Occipital lobe (tissue), 2 donors: Measurements from ENCODE around the gene B4GALNT3. TPM values are rescaled to one million over a fixed set of nuclear protein-coding genes. Genes with fewer than 3 reads are reported as not detected.
A peak's percentile ranks its signal among the peaks of the same experiment; 100 is the strongest.

ENCODE experiments used
- DNase-seq: peaks from one replicate; lab custom pipeline; 2025; lab: John Stamatoyannopoulos, UW
- total RNA-seq: library from RNA; depleted of rRNA; stranded (reverse); fragments of >200 nt; gene quantifications from one replicate; pipeline ENCODE4 v1.2.3, GENCODE V29; 2014

The B4GALNT3 gene
- total RNA-seq, 1 donor from 2014 or later: 2.2 TPM

DNA sequence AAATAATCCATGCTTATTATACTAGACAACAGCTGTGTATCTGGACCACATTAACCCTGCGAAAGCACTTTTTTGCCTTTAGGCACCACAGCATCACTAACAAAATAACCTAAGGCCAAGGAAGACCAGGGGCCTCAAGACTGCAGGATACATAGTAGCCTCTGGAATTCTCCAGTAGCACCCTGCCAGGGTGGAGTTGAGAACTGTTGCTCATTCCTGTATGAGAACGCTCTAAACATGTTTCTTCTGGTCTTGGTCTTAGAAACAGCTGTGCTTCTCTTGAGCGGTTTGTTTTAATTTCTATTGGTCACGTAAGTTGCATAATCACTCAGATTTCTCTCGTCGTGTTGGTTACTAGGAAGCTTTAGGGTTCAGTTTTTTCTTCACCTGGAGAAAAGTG, 7.9 kb downstream of the B4GALNT3 start:
- DNase-seq: no peak

DNA sequence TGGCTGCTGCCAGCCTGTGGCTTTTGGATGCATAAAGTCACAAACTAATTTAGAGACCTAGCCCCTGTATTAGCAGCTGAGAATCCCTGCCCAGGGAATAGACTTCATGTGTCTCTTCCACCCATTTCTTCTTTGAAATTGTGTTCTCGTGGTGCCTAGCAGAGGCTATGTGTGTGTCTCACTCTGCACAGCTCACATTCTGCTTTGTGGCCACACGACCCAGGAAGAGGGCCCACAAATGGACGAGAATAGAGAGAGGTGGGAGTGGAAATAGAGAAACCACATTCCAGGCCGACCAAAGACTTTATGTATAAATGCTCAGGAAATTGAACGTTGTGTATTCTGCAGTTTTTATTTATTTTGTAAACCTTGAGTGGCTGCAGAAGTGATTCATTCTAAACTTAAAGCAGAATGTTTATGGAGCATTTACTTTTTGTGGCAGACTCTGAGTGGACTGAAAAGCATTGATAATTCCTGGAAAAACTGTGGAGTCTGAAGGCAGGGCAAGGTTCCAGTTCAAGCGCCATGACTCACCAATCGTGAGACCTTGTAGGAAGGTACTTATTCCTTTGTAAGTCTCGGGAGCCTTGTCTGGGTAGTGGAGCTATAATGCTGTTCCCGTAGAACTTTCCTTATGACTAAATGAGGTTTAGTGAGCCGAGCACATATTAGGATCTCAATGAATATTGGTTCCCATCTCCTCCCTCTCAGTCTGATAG, 9.1 kb downstream of the B4GALNT3 start:
- no peak for DNase-seq

DNA sequence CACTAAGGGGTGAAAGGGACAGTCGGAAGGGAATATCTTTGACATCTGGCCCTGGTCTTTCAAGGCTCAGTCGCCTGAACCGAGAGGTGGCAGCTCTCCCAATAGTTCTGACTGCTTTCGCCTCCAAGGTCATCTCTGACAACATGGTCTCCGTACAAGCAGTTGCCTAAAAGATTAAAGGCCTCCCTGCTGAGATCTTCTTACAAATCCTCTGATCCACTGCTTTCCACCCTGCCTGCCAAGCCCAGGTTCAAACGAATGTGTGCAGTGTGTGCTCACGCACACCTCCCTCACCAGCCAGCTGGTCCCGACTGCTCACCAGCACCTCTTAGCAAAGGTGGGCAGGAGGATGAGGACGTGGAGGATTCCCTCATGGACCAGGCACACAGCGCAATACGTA, 10.4 kb downstream of the B4GALNT3 start:
- no peak for DNase-seq

DNA sequence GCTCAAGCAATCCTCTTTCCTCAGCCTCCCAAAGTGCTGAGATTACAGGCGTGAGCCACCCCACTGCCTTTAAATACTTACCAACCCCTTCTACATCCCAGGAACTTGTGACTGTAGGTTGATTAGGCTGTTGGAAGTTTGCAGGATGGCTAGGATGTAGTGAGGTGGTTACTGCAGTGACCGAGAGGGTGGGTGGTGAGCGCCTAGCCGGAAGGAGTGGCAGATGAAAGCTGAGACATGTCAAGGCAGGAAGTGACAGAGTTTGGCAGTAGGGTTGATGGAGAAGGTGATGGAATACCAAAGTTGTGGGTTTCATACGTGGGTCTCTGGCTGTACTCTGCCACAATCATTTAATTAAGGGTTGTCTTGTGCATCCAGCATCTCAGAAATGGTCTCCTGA, 13.5 kb downstream of the B4GALNT3 start:
- DNase-seq: no peak

DNA sequence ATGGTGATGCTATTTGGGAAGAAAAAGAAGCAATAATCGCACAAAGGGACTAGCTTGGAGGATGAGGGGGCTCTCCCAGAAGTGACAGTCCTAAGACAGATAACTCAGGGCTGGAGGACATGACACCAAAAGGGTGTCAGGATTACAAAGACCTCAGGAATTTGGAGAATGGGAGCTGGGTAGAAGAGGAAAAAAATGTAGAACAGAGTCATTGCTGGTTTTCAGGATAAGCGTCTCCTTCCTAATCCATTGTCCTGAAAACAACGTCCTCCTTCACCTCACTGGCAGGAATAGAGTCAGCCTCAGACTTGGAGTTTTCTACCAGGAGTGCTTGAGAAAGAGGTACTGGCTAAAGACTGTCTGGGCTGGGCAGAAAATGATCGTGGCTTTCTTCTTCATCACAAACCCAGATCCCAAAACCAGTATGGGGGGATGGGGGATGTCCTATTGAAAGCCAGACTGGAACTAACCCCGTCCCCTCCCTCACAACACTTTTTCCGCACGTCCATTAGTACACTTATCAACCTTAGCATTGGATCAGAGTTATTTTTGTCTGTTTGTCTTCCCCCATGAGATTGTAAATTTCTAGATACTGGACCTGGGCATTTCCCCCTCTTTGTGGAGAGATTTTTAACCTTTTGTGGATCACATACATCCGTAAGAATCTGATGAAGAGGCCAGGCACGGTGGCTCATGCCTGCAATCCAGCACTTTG, 14.3 kb downstream of the B4GALNT3 start:
- DNase-seq: no peak

DNA sequence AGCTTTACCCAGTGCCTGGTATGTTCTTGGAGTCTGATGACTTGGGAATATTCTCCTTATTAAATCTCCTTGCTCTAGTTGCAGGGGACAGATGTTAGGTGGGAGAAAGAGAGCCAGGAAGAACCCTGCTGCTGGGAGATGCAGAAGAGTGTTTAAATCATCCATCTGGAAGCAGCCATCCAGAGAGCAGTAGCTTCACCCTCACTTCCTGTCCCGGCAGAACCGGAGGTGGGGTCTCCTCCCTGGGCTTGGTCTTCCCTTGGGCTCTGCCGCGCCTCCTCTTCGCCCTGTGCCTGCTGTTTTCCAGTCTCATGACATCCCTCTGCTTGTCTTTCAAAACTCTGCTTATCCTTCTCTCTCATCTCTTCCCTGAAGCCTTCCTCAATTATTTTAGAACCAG, 15.5 kb downstream of the B4GALNT3 start:
- no peak for DNase-seq

DNA sequence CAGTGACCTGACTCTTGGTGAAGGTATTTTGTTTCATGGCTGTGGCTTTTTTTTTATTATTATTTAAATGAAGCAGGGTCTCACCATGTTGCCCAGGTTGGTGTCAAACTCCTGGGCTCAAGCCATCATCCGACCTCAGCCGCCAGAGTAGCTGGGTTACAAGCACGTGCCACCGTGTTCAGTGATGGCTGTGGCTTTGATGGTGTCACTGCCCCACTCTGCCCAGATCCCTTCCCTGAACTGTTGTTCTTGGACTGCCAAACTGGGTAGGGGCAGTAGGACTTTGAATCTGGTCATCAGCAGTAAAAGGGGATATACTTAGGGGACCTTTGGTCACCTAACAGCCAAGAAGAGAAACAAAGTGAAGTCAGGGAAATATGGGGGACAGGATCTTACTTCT, 19.4 kb downstream of the B4GALNT3 start:
- no peak for DNase-seq

DNA sequence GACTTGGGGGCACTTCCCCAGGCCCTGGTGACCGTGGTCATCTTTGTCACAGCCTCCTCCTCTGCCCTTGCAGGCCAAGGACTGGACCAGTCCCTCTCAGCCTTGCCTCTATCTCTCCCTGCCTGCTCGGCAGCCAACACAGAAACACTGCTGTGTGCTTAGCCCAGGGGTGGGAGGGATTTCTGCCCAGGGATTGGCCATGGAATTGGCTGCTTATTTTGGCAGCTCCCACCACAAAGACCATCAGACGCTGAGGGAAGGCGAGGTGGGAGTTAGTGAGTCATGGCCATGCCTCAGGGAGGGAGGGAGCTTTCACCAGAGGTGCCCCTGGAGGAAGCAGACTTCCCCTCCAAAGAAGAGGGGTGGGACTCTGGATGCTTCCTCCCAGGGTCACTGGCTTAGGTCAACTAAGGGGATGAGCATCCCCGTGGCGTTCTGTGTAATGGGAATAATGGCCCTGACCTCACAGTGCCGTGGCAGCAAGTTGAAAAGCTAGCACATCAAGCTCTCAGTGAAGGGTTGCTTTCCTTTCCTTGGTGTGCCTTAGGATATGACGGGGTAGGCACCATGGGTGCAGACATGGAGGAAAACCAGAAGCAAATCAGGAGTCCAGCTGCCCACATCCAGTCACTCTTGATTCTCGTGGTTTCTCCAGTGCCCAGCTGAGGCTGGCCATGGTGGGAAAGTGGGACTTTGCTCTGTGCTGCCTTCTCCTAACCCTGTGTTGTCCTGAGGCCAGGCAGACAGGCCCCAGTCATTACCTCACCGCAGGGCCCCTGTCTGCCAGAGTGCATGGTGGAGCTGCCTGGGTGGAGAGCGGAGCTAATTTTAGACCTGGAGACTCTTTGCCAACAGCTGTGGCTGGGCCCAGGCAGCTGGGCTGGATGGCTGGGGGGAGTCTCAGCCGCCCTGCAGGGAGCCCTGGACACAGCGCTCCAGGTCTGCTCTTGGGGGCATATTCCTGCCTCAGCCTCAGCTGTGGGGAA, 21.4 kb downstream of the B4GALNT3 start:
- DNase-seq: peak; percentile 42

DNA sequence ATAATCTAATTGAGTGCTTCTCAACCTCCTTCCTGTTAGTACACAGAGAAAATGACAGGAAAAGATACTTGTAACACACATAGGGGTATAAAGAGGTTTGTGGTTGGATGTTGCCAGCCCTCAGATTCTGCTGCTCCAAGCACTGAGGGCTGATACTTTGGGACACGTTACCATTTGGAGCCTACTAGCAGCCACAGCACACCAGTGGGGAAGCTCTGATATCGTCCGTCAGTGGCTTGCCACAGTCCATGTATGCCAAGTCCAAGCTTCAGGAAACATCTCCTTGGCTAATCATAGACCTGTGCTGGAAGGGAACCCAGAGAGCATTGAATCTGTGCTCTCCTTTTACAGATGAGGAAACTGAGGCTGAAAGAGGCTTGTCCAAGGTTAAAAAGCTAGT, 22.3 kb downstream of the B4GALNT3 start:
- no peak for DNase-seq

DNA sequence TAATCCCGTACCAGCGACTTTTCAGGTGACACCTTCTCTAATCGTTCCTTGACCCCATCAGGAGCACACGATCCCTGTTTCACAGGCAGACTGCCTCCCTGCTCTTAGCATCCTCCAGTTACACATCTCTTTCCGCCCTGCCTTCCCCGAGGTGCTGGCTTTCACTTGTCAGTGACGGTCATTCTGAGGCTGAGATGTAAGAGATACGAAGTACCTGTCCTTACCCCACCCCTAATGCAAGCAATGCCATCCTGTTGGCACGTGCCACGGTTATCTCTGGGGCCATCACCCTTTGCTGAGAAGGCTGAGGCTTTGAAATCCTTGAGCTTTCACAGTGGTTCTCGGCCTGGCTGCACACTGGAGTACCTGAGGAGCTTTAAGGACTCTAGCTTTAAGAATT, 24.4 kb downstream of the B4GALNT3 start:
- DNase-seq: no peak

DNA sequence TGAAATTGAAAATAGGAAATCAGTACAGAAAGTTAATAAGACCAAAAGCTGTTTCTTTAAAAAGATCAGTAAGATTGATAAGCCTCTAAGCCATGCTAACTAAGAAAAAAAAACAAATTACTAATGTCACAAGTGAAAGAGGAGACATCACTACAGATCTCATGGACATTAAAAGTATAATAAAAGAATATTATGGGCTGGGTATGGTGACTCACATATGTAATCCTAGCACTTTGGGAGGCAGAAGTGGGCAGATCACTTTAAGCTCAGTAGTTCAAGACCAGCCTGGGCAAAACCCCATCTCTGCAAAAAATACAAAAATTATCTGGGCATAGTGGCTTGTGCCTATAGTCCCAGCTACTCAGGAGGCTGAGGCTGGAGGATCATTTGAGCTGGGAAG, 30.5 kb downstream of the B4GALNT3 start:
- DNase-seq: no peak

DNA sequence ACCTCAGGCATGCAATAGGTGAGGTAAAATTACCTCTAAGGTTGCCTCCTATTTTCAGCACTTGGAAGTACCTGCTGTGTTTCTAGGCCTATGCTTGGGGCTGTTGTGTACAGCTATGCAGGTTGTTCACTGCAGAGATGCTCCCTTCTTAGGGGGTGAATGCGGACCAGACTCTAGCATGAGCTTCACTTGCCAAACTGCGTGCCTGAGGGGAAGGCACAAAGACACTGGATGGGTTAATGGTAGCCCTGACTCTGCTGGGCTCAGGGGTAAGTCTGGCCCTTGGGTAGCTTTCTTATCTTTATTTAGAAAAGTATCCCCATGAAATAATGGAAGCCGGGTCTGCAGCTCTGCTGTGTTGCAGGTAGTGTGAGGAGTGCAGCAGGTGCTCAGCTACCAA, 35.7 kb downstream of the B4GALNT3 start:
- DNase-seq: no peak

DNA sequence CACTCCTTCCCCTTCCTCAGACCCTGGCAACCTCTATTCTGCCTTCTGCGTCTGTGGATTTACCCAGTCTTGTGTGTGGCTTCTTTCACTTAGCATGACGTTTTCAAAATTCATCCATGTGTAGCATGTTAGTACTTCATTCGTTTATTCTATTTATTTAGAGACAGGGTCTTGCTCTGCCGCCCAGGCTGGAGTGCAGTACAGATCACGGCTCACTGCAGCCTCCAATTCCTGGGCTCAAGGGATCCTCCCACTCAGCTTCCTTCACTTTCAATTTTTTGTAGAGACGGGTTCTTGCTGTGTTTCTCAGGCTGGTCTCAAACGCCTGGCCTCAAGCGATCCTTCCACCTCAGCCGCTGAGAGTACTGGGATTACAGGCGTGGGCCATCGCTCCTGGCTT, 37.0 kb downstream of the B4GALNT3 start:
- DNase-seq: no peak

DNA sequence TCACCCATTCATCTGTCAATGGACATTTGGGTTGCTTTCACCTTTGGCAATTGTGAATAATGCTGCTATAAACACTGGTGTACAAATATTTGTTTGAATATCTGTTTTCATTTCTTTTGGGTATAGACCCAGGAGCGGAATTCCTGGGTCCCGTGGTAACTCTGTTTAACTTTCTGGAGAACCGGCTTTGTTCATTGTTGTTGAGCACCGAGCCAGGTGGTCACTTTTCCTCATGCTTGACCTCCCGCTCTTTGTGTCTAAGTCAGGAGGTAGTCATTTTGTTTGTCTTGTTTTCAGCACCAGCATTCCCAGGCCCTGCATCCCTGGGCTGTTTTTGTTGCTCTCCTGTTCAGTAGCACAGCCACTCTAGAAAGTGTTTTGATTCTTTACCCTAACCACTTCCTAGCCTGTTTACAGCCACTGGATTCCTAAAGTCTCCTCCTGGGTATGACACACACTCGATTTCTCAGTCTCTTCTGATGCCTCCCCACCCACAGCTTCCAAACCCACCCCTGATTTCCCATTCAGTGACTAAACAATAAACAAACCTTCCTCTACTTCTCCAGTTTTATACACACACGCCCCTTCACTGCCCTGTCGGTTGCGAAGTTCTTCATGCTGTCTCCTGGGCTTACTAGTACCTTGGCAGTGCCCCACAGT, 37.9 kb downstream of the B4GALNT3 start:
- DNase-seq: no peak

DNA sequence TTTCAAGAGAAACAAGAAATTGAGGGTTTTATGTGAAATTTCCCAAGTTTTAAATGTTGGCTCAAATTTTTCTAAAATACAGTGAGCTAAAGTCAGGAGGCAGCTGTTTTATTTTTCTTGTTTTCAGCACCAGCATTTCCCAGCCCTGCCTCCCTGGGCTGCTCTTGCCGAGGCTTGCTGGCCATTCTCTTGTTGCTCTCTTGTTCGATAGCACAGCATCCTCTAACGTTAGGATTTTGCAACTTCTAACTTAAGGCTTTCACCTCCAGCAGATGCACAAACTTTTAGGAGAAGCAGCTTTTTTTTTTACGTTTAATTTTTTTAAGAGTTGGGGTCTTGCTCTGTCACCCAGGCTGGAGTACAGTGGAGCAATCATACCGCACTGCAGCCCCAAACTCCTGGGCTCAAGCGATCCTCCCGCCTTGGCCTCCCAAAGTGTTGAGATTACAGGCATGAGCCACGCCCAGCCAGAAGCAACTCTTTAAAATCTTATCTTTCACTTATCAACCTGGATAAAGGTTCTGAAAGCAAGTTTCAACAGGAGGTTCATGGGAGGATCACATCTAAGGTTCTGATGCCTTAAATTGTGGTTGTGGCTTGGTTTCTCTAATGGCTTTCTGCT, 40.2 kb downstream of the B4GALNT3 start:
- DNase-seq: no peak

DNA sequence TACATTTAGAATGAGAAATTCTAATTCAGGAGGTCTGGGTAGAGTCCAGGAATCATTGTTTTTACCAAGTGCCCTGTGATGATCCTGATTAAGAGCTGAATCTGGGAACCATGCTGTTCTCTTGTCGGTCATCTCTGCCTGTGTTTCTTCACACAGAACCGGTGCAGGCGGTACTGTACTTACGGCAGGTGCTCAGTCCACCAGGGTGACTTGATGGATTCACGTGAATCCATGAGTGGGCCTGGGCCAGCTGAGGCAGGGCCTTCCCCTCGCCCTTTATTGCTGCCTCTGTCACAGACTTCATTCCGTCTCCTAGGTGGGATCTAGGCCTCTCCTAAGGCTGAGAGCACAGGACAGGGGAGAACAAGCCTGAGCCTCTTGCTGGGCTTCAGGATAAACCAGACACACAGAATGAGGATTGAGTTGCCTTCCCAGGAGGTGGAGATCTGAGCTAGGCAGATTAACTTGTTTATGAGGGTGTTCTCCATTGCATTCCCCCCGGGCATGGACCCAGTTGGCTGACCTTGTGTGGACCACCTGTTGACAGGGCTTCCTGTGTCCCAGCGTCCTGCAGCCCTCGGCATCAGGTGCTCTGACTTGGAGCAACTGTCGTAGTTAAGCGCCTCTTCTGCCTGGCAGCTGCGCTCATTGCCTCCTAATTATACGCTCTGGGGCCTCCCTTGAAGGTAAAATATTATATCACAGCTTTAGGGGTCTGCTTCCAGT, 42.1 kb downstream of the B4GALNT3 start:
- no peak for DNase-seq

DNA sequence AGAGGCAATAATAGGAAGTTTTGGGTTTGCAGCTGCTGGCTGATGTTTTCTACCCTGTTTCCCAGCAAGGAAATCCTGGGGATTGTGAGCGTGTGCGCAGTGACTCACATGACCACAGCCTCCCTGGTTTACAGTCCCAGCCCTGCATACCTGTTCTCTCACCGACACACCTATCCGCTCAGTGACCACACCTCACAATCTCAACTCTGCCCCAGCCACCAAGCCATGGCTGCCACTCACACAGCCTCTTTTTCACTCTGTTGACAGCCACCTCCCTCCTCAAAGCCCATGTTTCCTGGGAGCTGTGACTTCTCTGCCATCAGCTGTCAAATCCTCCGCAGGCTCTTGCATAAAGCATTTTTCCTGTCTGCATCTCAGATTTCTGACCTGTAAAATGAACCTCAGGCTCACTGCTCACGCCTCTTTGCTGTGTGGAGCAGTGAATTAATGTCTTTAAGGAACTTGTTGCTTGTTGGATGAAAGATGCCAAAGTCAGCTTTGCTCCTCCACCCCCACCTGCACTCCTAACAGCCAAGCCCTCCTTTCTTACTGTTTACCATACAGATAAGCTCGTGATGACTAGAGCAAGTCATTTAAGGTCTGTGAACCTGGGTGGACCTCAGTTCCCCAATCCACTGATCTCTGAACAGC, 43.5 kb downstream of the B4GALNT3 start:
- no peak for DNase-seq

DNA sequence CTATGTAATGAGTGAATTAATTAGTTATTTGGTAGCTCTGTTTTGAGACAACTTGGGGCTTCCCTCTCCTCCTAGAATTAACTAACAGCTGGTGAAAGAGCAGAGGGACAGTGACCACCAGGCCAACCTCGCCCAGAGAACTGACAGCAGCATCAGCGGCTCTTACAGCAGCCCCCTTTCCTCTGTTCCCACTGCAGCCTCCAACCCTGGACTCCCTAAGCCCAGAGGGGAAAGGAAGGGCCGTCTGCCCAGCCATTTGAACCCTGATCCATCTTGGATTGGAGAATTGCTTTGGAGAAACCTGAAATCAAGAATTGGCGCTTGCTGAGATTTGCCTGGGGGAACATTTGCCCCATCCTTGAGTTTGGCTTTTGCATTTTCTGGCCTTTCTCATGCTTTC, 45.5 kb downstream of the B4GALNT3 start:
- DNase-seq: no peak

DNA sequence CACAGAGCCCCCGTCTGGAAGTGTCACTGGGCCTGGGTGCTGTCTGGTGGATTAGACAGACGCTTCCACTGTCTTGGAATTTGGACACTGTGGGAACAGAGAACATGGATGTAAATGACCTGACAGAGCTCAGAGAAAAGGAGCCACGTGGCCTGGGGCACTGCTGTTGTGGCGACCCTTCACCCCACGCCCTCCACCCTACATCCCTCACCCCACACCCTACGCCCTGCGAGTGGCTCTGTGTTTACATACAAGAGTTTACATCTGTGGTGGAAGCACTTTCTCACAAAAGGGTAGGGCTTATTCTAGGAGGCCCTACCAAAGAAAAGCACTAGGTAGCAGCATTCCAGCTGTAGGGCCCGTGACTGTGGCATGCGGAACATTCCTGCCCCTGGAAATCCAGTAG, 47.7 kb downstream of the B4GALNT3 start:
- no peak for DNase-seq

DNA sequence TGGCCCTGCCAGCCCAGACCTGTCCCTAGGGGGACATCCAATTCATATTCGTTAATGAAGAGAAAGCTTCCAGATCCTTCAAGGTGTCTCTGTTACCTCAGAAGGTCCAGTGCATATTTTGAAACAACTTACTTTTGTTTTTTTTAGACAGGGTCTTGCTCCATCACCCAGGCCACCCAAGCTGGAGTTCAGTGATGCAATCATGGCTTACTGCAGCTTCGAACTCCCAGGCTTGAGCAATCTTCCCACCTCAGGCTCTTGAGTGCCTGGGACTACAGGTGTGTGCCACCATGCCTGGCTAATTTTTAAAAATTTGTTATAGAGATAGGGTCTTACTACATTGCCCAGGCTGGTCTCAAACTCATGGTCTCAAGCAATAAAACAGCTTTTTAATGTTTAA, 48.4 kb downstream of the B4GALNT3 start:
- no peak for DNase-seq
